HEK293 (cell line): ENCODE data around the gene AHRR.

Source experiments
- CTCF ChIA-PET: fragments of 350-600 bp; formaldehyde crosslinking; extraction: SDS; loops from one replicate; lab custom pipeline; 2021; ENCODE audit warnings: antibody characterized with exemption; lab: Yijun Ruan, JAX
- POLR2A ChIA-PET: fragments of 300-600 bp; formaldehyde crosslinking; extraction: SDS; loops from one replicate; lab custom pipeline; 2020; ENCODE audit warnings: antibody characterized with exemption, inconsistent platforms; lab: Yijun Ruan, JAX
- H3K27ac ChIP-seq: fragments of 200-500 bp; sonication (Bioruptor generic); 2 replicates; pipeline ENCODE4 v1.5.1; 2014; ENCODE audit warnings: low read depth, low read length, control low read depth, inconsistent platforms; ENCODE audit errors: extremely low read depth
- H3K36me3 ChIP-seq, 2 experiments: fragments of 200-500 bp in 1 of 2; sonication (Bioruptor generic) in 1 of 2; 1 replicate in 1 of 2; 2 replicates in 1 of 2; pipeline ENCODE4 v1.5.1; 2014 to 2017; ENCODE audit warnings: inconsistent platforms in 2 of 2, low read length in 2 of 2; ENCODE audit not compliant: control insufficient read depth in 2 of 2, insufficient read depth in 1 of 2
- H3K4me1 ChIP-seq: fragments of 200-500 bp; sonication (Bioruptor generic); 2 replicates; pipeline ENCODE4 v1.5.1; 2014; ENCODE audit warnings: mild to moderate bottlenecking, low read length, inconsistent platforms; ENCODE audit not compliant: control insufficient read depth, insufficient read depth
- H3K4me3 ChIP-seq: 2 replicates; pipeline ENCODE4 v1.5.1; 2011; ENCODE audit warnings: low read depth, mild to moderate bottlenecking, control low read depth, low read length, moderate library complexity
- H3K9me3 ChIP-seq: fragments of 200-500 bp; sonication (Bioruptor generic); 2 replicates; pipeline ENCODE4 v1.5.1; 2014; ENCODE audit warnings: low read depth, low read length, inconsistent platforms; ENCODE audit not compliant: control insufficient read depth, insufficient read depth
- ELK4 ChIP-seq: IDR thresholded peaks from 2 replicates; pipeline ENCODE4 v1.6.1; 2011; ENCODE audit warnings: mild to moderate bottlenecking, low read depth, low read length, borderline replicate concordance
- IKZF3 ChIP-seq: fragments of 450-650 bp; IDR thresholded peaks from 2 replicates; pipeline ENCODE4 v1.5.0; 2018; ENCODE audit warnings: missing biosample characterization, mild to moderate bottlenecking, missing genetic modification characterization, moderate library complexity
- INSM2 ChIP-seq: fragments of 450-650 bp; formaldehyde crosslinking; IDR thresholded peaks from 2 replicates; pipeline ENCODE4 v1.5.1; 2016; ENCODE audit warnings: missing biosample characterization, missing genetic modification characterization
- PRDM4 ChIP-seq: fragments of 450-650 bp; formaldehyde crosslinking; IDR thresholded peaks from 2 replicates; pipeline ENCODE4 v1.5.1; 2017; ENCODE audit warnings: missing biosample characterization, missing genetic modification characterization
- RBAK ChIP-seq: fragments of 450-650 bp; formaldehyde crosslinking; IDR thresholded peaks from 2 replicates; pipeline ENCODE4 v1.5.1; 2016; ENCODE audit warnings: missing biosample characterization, missing genetic modification characterization
- TRIM28 ChIP-seq: IDR thresholded peaks from 2 replicates; pipeline ENCODE4 v1.6.1; 2011; ENCODE audit warnings: low read length, control low read depth, borderline replicate concordance
- ZBTB44 ChIP-seq: fragments of 450-650 bp; IDR thresholded peaks from 2 replicates; pipeline ENCODE4 v1.5.1; 2018; ENCODE audit warnings: missing biosample characterization, mild to moderate bottlenecking, missing genetic modification characterization
- ZBTB8A ChIP-seq: fragments of 450-650 bp; formaldehyde crosslinking; IDR thresholded peaks from 2 replicates; pipeline ENCODE4 v1.5.1; 2016; ENCODE audit warnings: missing biosample characterization, missing genetic modification characterization
- ZFP37 ChIP-seq: fragments of 450-650 bp; formaldehyde crosslinking; IDR thresholded peaks from 2 replicates; pipeline ENCODE4 v1.5.1; 2016; ENCODE audit warnings: missing biosample characterization, missing genetic modification characterization
- ZNF138 ChIP-seq: fragments of 450-650 bp; formaldehyde crosslinking; IDR thresholded peaks from 2 replicates; pipeline ENCODE4 v1.5.1; 2016; ENCODE audit warnings: missing biosample characterization, missing genetic modification characterization, borderline replicate concordance
- ZNF184 ChIP-seq: fragments of 450-650 bp; IDR thresholded peaks from 2 replicates; pipeline ENCODE4 v1.5.1; 2018; ENCODE audit warnings: missing biosample characterization, mild to moderate bottlenecking, missing genetic modification characterization
- ZNF274 ChIP-seq, 2 experiments: fragments of 200-500 bp in 1 of 2; fragments of 450-650 bp in 1 of 2; sonication (Bioruptor generic) in 1 of 2; formaldehyde crosslinking in 1 of 2; IDR thresholded peaks; 2 replicates each; pipeline versions ENCODE4 v1.5.1 to v1.6.1; 2014 to 2016; ENCODE audit warnings: borderline replicate concordance in 1 of 2, inconsistent platforms in 1 of 2, low read length in 1 of 2, missing biosample characterization in 1 of 2, missing genetic modification characterization in 1 of 2
- ZNF292 ChIP-seq: fragments of 450-650 bp; formaldehyde crosslinking; IDR thresholded peaks from 2 replicates; pipeline ENCODE4 v1.5.1; 2016; ENCODE audit warnings: low read depth, missing biosample characterization, missing genetic modification characterization, borderline replicate concordance
- ZNF449 ChIP-seq: fragments of 450-650 bp; formaldehyde crosslinking; IDR thresholded peaks from 2 replicates; pipeline ENCODE4 v1.5.1; 2017; ENCODE audit warnings: missing biosample characterization, mild to moderate bottlenecking, missing genetic modification characterization, moderate library complexity
- ZNF548 ChIP-seq: fragments of 450-650 bp; formaldehyde crosslinking; IDR thresholded peaks from 2 replicates; pipeline ENCODE4 v1.5.1; 2016; ENCODE audit warnings: missing biosample characterization, missing genetic modification characterization
- ZNF585B ChIP-seq: fragments of 450-650 bp; formaldehyde crosslinking; IDR thresholded peaks from 2 replicates; pipeline ENCODE4 v1.5.1; 2016; ENCODE audit warnings: missing biosample characterization, missing genetic modification characterization
- ZNF626 ChIP-seq: fragments of 450-650 bp; sonication (Bioruptor Pico); formaldehyde crosslinking; IDR thresholded peaks from 2 replicates; pipeline ENCODE4 v1.5.1; 2018; ENCODE audit warnings: missing biosample characterization, missing genetic modification characterization, inconsistent platforms
- ZNF664 ChIP-seq: fragments of 450-650 bp; formaldehyde crosslinking; IDR thresholded peaks from 2 replicates; pipeline ENCODE4 v1.5.1; 2016; ENCODE audit warnings: missing biosample characterization, missing genetic modification characterization
- ZNF843 ChIP-seq: fragments of 450-650 bp; formaldehyde crosslinking; IDR thresholded peaks from 2 replicates; pipeline ENCODE4 v1.5.1; 2016; ENCODE audit warnings: missing biosample characterization, missing genetic modification characterization
- ZSCAN5A ChIP-seq: fragments of 450-650 bp; formaldehyde crosslinking; IDR thresholded peaks from 2 replicates; pipeline ENCODE4 v1.5.1; 2016; ENCODE audit warnings: missing biosample characterization, missing genetic modification characterization

Gene AHRR

GRCh38 chr5:439636-440035 lies 118.1 kb downstream of the AHRR start:
- Histone ChIP-seq H3K36me3 (peaks cover 0 to 5% of the 10 kb centered on the region in 2 experiments; a peak in 2 of 3 replicates), H3K9me3 (no peaks in the 10 kb centered on the region), H3K27ac (no peak overlapping the region), H3K4me1 (peaks cover 10% of the 10 kb centered on the region), H3K4me3 (no peak overlapping the region)
- ChIA-PET POLR2A (interaction anchor here (0.8 to 1.1 kb wide), 2 partner anchors 10 to 65 kb away, joined by 3 read pairs; no protein-coding TSS in a partner anchor), CTCF (interaction anchor here (1.2 to 1.8 kb wide), 2 partner anchors 8 to 123 kb away, joined by 5 to 9 read pairs; no protein-coding TSS in a partner anchor)
- TF ChIP-seq ZBTB8A (tag by site-specific recombination) (no peak), RBAK (tag by site-specific recombination) (no peak), ZNF449 (tag by site-specific recombination) (no peak), PRDM4 (tag by site-specific recombination) (no peak)

GRCh38 chr5:440401-441201 lies 119.1 kb downstream of the AHRR start:
- Histone ChIP-seq H3K4me3 (no peak overlapping the region), H3K9me3 (no peaks in the 10 kb centered on the region), H3K36me3 (peaks cover 0 to 4% of the 10 kb centered on the region in 2 experiments; a peak in 2 of 3 replicates), H3K27ac (no peak overlapping the region), H3K4me1 (peaks cover 10% of the 10 kb centered on the region)
- ChIA-PET POLR2A (interaction anchor here (0.7 to 0.8 kb wide), 2 partner anchors 9 to 27 kb away, joined by 3 read pairs; no protein-coding TSS in a partner anchor), CTCF (interaction anchor here (0.6 to 1.8 kb wide), 2 partner anchors 9 to 461 kb away, joined by 3 to 9 read pairs; no protein-coding TSS in a partner anchor)
- TF ChIP-seq ZBTB44 (tag by site-specific recombination), result no peak
- TF ChIP-seq ELK4, result no peak
- no peak for TF ChIP-seq INSM2
- no peak for TF ChIP-seq ZNF843 (tag by site-specific recombination)
- no peak for TF ChIP-seq ZNF626
- TF ChIP-seq ZNF274 (IDR thresholded peaks at IDR 0.05; ENCODE audit: low read length), result no peak
- TF ChIP-seq ZNF274 (tag by site-specific recombination; IDR thresholded peaks at IDR 0.05; ENCODE audit: borderline replicate concordance), result no peak
- TF ChIP-seq ZNF585B (tag by site-specific recombination), result no peak
- no peak for TF ChIP-seq ZNF138
- TF ChIP-seq ZNF548 (tag by site-specific recombination), result no peak
- no peak for TF ChIP-seq ZNF664
- no peak for TF ChIP-seq ZFP37 (tag by site-specific recombination)
- TF ChIP-seq IKZF3 (tag by site-specific recombination), result no peak
- no peak for TF ChIP-seq ZNF184 (tag by site-specific recombination)
- TF ChIP-seq ZSCAN5A (tag by site-specific recombination), result no peak
- TF ChIP-seq ZNF292, result no peak
- no peak for TF ChIP-seq TRIM28
